CD14-positive monocyte (primary cell): ENCODE measurements around the gene TUBA4A. TPM values are rescaled to one million over a fixed set of nuclear protein-coding genes. Genes with fewer than 3 reads are reported as not detected.

Experiments used
- polyA plus RNA-seq, 3 donors: library from polyadenylated mRNA; depleted of rRNA in 1 of 3; unstranded in 2 of 3; stranded (reverse) in 1 of 3; fragments of 300-500 nt in 2 of 3; fragments of >200 nt in 1 of 3; fragmentation: Illumina TruSeq in 2 of 3; gene quantifications; 1 replicate in 2 of 3; 2 replicates in 1 of 3; pipeline ENCODE4 v1.2.3, GENCODE V29; 2012 to 2021
- small RNA-seq: library from RNA; depleted of rRNA; stranded (forward); fragments of <200 nt; gene quantifications from one replicate; pipeline ENCODE3, GENCODE V24; 2012; ENCODE audit warnings: low read depth; ENCODE audit not compliant: insufficient read length

The TUBA4A gene
- polyA plus RNA-seq, 3 donors: 72.7 to 452 (median 81.9) TPM

Small RNA genes within 50 kb of the gene (small RNA-seq; reads per million reads assigned to genes)
- gene MIR153-1: not detected

Other genes with a start within 250 kb of the TUBA4A start
- not detected for gene CFAP65, start 212.4 kb downstream of the TUBA4A start, polyA plus RNA-seq
- not detected for gene IHH, start 193.0 kb downstream of the TUBA4A start, polyA plus RNA-seq
- gene NHEJ1, start 93.1 kb downstream of the TUBA4A start, polyA plus RNA-seq: 10 to 100 TPM; 12.6 to 20.9 (median 20.3) TPM
- 1 to 10 TPM in 1 of 3 donors, not detected in 2; 1.1 TPM for gene SLC23A3, start 83.9 kb downstream of the TUBA4A start, polyA plus RNA-seq
- gene CNPPD1, start 77.0 kb downstream of the TUBA4A start, polyA plus RNA-seq: 100 to 1,000 TPM in 1 of 3 donors, 10 to 100 TPM in 2; 68.8 to 109 (median 71.3) TPM
- 10 to 100 TPM; 37.7 to 60.9 (median 39.4) TPM for gene RETREG2, start 75.6 kb downstream of the TUBA4A start, polyA plus RNA-seq
- gene ZFAND2B, start 47.1 kb downstream of the TUBA4A start, polyA plus RNA-seq: 10 to 100 TPM; 45.7 to 98.9 (median 53.2) TPM
- 1 to 10 TPM in 1 of 3 donors, under 1 TPM in 2; 0.28 to 4.8 (median 0.58) TPM for gene ABCB6, start 35.0 kb downstream of the TUBA4A start, polyA plus RNA-seq
- gene ATG9A, start 24.3 kb downstream of the TUBA4A start, polyA plus RNA-seq: 10 to 100 TPM; 24.7 to 55.2 (median 26.3) TPM
- 10 to 100 TPM in 2 of 3 donors, 1 to 10 TPM in 1; 7.6 to 79.3 (median 10.4) TPM for gene ANKZF1, start 24.1 kb downstream of the TUBA4A start, polyA plus RNA-seq
- 10 to 100 TPM in 1 of 3 donors, 1 to 10 TPM in 2; 4.0 to 11.7 (median 7.7) TPM for gene GLB1L, start 8.5 kb downstream of the TUBA4A start, polyA plus RNA-seq
- gene STK16, start 8.4 kb downstream of the TUBA4A start, polyA plus RNA-seq: 10 to 100 TPM; 16.7 to 40.7 (median 17.8) TPM
- gene TUBA4B, start 675 bp downstream of the TUBA4A start, polyA plus RNA-seq: not detected
- 10 to 100 TPM in 1 of 3 donors, 1 to 10 TPM in 2; 1.7 to 55.4 (median 1.9) TPM for gene DNAJB2, start 25.4 kb upstream of the TUBA4A start, polyA plus RNA-seq
- not detected for gene PTPRN, start 55.5 kb upstream of the TUBA4A start, polyA plus RNA-seq
- not detected for gene RESP18, start 78.8 kb upstream of the TUBA4A start, polyA plus RNA-seq
- 10 to 100 TPM; 51.6 to 83.1 (median 60.6) TPM for gene DNPEP, start 134.0 kb upstream of the TUBA4A start, polyA plus RNA-seq
- gene DES, start 164.5 kb upstream of the TUBA4A start, polyA plus RNA-seq: 1 to 10 TPM; 2.4 to 4.0 (median 2.4) TPM
- not detected for gene SPEG, start 180.9 kb upstream of the TUBA4A start, polyA plus RNA-seq
- 10 to 100 TPM; 35.5 to 71.2 (median 35.9) TPM for gene GMPPA, start 245.0 kb upstream of the TUBA4A start, polyA plus RNA-seq